Cortex of kidney (tissue), 1 donor: Measurements from ENCODE around the gene ATG7.

Source experiments
- DNase-seq: peaks from one replicate; lab custom pipeline; 2025; lab: John Stamatoyannopoulos, UW

Gene ATG7

DNA sequence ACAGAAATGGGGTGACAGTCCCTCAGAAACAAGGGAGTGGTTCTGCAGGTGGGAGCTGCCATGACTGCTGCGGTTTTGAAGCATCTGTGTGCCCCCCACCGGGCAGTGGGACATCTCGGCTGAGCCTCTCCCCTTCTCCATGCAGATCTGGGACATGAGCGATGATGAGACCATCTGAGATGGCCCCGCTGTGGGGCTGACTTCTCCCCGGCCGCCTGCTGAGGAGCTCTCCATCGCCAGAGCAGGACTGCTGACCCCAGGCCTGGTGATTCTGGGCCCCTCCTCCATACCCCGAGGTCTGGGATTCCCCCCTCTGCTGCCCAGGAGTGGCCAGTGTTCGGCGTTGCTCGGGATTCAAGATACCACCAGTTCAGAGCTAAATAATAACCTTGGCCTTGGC is 282.5 kb downstream of the ATG7 start:
- DNase-seq: no peak

DNA sequence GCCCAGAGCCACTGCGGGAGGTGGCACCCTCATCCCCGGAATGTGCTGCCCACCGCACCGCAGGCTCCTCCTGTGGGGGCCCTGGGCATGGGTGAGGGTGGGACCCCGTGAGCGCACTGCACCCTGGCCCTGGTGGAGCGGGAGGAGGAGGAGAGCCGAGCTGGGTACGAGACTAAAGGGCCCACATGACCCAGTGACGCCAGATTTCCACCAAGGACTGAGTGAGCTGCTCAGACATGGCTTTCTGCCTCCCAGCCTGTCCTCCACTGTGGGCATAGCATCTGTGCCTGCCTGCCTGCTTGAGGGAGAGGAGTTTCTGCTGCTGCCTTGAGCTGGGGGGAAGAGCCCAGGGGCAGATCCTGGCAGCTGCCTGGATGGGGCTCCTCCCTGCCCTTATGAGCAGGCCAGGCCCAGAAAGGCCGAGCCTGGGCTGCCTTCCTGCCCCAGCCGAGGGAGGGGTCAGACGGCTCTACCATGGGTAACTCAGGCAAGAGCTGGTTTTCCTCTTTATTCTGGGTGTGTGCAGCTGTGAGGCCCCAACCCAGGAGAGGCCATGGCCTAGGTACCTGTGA is 283.1 kb downstream of the ATG7 start:
- no peak for DNase-seq

DNA sequence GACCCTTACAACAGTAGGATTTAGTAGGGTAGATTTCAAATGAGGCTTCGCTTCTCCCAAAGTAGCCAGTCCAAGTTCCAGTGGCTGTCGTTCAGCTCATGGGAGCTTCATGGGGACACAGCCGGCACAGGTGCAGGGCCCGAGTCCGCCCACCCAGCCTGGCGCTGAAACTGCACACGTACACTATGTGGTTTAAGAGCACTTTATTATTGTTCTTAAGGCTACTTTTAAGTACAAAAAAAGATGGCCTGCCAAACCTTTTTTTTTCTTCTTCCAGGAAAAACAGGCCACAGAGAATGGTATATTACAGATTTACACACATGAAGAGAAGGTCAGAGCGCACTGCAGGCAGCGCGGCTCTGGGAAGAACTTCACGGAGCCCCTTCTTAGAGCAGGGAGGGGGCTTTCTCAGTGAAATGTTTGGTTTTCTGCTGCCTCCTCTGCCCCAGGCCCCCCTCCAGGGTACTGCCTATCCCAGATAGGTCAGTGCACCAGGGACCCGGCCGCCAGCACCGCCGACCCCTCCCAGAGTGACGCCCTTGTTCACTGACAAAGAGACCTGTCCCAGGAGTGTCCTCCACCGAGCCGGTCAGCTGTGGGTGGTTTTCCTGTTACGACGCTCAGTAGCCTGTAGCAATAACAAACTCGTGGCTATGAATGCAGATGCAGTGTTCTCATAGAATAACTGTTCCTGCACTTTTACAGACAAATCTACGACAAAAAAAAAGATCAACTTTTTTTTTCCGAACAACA is 283.9 kb downstream of the ATG7 start:
- DNase-seq: no peak

DNA sequence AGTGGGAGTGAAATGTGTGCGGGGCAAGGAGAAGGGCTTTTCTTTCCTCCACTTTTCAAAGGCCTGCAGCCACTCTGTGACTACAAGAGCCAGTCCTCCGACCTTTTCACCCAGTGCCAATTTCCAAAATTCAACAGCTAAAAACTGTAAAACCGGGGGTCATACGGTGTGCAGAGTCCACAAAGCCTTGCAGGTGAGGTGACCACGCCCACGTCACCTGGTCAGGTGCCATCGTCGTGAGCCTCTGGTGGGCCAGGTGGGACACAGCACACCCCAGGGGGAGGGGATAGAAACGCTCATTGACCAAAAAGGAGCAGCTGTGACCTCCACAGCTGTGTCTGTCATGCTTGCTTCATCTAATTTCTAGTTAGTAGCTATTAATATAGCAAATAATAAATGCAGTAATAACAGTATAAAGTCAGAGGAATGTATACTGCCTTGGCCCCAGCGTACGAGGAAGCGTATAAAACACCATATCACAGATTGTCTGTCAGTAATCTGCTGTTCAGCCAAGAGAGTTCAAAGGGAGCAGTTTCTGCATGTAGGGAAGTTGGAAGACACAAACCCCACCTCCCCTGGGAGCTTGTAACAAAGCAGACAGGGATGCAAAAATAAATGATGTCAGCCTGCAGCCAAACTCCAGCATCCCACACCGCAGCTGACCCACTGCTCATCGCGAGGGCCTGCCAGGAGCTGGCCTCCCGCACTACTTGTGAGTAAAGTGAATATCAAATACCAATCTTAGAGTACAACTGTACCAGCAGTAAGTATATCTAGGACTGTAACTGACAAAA is 284.9 kb downstream of the ATG7 start:
- no peak for DNase-seq

DNA sequence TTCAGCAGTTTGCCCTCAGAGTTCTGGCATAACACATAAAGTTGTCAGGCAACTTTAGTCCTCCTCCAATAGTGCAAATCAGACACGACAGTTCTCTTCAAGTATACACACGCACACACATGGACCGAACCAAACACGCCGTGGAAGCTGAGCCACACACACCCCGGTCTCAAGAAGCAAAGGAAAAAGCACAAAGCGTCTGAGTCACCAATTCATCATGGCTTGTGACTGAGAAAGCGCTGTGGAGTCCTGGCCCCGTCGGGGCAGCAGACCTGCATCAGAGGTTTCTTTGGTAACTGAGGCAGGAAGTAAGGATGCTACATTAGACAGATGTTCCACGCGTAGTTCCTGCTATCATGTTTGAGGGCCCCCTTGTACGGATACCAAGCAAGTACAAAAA is 285.8 kb downstream of the ATG7 start:
- no peak for DNase-seq

DNA sequence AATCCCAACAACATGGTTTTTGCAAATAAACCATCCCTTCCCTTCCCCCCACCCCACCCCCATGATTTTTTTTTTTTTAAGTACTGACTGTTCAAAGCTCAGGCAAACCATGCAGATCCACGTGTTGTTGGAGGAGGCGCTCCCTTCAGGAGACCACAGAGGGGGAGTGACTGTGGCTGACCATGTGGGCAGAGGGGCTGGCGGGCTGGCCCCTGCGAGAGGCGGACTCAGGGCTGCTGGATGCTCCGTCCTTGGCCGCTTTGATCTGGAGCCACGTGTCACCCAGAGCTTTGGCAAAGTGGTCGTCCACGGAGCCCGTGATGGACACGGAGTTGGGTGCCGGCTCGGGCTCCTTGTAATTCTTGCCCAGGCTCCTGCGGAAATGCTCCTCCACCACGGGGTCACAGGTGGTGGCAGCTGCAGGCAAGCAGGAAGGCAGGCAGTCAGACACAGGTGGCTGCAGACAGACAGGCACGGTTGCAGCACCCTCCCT is 286.3 kb downstream of the ATG7 start:
- DNase-seq: no peak

DNA sequence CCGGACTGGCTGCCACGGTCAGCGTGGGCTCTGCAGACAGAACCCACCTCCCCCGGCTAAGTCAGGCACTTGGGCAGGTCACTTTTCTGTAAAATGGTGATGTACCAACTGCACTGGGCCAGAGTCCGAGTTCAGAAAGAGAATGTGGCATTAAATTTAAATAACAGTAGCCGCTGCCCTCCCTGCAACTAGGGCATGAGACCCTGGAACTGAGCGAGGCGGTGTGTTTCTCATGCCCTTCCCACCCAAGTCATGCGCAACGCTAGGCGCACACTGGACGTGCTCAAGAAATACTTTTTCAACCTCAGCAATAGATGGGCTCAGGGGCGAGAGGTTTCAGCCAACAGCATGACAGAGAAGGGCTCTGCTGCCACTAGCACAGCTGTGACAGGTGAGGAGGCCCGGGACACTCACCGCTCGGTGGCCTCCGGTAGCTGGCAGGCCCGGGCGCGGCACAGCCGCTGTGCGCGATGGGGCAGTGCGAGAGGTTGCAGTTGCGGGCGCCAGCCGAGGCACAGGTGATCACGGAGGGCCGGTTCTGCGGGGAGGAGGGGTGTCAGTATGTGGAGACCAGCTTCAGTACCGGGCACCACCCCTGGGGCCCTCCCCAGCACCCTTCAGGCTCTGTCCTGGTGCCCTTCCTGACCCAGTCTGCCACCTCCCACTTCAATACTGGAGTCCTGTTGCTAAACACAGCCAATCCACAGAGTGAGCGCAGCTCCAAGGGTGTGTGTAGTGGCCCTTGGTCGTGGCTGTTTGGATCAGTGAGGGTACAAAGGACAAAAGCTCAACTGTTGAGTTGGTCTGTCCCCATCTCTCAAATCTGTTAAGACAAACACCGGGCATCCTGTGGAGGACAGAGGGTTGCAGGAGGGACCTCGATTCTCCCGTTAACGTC is 287.0 kb downstream of the ATG7 start:
- no peak for DNase-seq

DNA sequence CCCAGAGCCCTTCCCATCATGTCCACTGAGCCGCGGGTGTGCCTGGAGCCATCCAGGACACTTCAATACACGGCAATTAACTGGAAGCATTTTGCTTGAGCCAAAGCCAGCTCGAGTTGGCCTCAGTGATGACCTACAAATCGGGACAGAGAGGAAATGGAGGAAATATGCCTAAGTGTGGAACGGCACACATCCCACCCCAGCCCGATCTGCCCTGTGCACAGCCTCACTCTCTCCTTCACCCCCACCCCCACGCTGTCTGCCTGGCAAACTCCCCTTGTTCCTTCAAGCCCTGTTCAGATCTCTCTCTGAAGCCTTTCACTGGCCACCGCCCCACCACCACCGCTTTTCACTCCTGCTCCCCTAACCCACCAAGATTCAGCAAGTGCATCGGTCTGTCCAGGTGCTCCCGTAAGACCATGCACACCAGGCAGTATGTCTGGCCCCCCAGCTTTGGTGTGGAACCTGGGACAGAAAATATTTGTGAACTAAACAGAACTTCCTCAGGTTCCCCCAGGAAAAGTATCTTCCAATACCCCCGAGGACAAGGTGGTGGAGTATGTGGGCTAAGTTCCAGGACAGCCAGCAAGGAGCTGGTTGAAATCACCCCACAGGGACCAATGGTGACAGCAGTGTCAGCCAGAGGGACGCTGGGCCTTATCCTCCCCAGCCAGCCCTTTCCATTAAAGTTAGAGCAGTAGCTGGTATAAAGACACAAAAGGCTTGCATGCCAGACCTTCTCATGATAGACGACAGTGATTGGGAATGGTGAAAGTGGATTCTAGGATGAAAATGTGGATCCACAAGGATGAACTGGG is 287.8 kb downstream of the ATG7 start:
- DNase-seq: no peak

DNA sequence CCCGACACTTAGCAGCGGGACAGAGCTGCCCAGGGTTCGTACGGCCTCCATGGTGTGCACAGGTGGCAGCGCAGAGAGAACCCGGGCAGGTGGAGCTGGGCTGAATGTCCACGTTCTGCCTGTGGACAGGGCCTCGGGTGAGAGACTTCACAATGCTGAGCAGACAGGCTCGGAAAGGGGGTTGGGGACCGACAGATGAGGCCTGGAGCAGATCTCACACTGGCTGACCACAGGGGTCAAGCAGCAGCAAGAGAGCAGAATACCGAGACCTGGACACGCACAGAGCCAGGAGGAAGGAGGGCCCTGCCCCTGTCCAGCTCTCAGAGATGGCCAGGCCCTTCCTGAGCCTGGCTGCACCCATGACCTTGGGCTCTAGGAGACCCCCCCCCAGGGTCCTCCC is 288.5 kb downstream of the ATG7 start:
- DNase-seq: no peak

DNA sequence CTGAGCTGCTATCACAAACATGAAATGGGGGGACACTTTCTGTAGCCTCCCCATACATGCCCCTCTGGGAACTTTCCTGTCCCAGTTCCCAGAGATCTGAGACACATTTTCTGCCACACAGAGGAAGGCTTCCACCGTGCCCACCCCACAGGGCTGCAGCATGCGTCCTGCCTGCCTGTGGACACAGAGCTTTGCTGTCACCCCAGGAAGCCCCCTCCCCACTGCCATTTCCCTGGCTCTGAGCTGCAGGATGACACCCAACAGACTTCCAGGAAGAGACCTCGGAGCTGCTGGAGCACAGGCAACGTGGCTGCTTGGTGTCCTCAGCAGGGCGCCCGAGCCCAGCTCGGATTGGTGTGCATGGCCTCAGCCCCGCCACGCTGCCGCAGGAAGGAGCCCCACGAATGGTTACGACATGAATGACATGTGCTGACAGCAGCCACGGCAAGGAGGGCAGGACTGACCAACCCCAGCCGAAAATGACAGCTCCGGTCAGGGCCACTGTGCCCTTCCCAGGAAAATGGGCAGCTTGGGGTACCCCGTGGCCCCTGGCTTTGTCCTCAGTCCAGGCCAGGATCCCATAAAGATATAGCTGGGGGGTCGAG is 290.2 kb downstream of the ATG7 start:
- DNase-seq: no peak

DNA sequence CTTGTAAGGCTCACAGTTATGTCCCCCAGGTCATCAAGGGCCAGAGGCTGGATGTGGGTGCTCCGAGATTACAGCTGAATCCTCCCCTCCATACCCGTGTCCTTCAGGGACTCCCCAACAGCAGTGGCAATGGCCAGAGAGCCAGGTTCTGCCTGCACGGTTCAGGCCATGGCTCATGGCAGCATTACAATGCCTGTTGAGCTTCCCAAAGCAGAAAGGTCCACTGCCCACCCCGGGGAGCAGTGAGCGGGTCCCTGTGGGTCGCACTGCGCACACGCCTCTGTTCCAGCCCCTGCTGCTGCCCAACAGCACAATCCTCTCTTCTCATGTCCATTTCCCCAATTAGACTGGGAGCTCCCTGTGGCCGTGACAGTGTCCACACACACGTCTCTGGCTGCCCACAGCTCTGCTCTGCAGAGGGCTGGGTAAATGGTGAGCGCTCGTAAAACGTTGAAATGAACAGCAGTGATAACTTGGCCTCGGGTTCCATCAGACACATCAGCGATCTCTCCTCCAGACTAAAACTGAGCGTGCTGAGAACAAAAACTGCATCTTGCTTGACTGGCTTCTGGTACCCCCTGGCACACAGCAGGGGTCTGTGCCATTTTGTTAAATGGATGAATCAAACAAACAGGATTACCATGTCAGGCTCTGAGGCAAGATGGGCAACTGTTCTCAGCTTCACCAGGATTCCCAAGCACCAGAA is 291.1 kb downstream of the ATG7 start:
- DNase-seq: no peak

DNA sequence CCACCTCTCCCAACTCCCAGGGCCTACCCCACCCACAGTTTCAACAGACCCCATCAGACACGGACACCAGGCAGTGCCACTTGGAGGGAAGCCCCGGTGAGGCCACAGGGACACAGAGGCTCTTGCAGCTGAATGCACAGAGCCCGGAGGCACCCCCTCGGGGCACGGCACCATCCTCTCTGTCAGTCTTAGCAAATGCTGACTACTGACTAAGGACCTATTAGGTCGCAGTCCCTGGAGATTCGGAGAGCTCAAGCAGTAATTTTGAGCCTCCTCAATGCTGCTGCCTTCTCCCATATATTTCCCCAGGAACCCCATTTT is 291.6 kb downstream of the ATG7 start:
- no peak for DNase-seq

DNA sequence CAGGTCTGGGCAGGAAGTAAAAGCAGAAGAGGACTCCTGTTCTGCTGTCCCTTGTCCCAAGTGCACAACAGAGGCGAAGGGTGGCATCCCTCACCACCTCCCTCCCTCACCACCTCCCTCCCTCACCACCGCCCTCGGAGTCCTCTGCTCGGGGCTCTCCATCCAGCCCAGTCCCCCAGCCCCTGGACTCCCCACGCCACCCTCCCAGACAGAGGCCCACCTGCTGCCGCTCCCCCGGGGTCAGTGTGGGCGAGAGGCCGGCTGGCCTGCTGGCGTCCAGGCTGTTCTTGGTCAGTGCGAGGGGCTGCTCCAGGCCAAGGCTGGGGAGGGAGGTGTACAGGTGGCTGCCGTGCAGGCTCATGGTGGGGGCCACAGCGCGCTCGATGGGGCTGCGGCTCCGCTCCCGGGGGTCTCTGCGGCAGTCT is 292.4 kb downstream of the ATG7 start:
- DNase-seq: no peak

DNA sequence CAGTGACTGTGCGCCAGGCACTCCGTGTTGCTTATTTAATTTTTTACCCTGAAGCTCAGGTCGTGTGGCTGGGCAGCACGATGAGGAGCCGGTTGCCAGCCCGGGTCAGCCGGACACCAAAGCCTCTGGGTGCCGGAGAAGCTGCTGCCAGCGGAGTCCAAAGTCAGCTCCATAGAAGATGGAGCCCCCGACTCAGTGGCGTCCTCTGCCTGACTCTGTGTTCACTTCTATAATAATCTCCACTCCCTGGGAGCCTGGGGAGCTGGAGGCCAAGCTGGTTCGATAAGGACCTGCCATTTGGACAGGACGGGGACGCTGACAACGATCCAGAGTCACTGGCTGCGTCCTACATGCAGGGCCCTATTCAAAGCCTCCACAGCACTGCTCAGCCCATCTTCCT is 292.9 kb downstream of the ATG7 start:
- no peak for DNase-seq

DNA sequence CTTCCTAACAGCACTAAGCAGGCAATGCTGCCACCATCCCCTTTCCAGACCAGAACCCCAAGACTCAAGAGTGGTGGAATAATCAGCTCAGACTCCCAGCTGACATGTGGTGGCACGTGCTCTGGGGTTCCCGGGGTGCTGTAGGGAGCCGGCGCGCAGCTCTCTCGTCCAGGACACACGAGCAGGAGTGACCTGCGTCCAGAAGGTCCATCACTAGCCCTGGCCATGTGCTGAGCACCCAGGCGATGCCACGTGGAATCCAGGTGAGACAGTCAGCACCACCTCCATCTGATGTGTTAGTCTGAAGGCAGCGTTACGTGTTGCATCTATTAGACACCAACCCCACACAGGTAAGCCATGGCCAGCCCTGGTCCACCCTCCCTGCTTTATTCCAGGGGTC is 293.3 kb downstream of the ATG7 start:
- DNase-seq: no peak

DNA sequence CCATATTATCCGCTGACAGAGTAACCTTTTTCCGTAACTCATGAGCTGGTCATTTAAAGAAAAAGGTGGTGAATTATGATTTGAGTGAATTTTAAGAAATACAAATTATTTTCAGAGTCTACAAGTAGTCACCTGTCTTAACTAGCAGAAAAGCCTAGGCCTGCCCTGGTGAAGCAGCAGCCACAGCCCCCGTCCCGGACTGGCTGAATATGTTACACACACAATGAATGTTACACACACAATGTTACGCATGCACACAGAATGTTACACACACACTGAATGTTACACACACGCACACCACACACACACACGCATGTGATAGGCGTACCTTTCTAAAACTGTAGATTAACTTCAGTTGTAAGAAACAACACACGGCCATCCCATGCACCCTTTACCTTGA is 293.7 kb downstream of the ATG7 start:
- DNase-seq: no peak

DNA sequence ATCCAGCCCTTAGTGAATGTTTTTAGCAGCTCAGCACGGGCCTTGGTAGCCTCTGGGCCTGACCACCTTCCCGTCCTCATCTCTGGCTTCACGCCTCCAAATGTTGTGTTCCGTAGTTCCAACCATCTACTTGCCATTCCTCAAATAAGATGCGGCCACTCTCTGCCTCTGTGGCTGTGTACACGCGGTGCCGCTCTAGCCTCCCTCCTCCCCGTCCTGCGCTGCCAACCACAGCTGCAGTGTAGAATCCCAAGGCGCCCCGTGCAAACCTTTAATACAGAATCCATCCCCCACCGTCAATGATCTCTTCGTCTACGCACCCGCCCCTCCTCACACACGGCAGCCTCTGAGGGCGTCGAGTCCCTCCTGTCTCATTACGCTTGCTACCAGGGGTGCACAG is 294.3 kb downstream of the ATG7 start:
- no peak for DNase-seq

DNA sequence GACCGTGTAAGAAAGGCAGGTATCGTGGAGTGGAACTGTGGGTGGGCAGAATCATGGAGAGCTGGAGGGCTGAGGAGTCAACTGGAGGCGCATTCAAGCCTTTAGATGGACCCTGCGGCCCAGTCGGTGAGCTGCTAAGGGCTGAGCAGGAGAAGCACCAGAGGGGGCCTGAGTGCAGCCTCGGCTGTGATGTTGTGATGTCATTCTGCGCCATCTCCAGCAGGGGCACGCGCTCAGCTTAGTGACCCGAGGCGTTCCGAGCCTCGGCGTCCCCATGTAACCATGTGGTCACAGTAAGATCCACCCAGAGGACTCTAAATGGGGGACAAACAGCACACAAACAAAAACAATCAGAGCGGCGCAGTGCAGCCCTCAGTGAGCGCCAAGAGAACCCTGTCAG is 294.7 kb downstream of the ATG7 start:
- no peak for DNase-seq

DNA sequence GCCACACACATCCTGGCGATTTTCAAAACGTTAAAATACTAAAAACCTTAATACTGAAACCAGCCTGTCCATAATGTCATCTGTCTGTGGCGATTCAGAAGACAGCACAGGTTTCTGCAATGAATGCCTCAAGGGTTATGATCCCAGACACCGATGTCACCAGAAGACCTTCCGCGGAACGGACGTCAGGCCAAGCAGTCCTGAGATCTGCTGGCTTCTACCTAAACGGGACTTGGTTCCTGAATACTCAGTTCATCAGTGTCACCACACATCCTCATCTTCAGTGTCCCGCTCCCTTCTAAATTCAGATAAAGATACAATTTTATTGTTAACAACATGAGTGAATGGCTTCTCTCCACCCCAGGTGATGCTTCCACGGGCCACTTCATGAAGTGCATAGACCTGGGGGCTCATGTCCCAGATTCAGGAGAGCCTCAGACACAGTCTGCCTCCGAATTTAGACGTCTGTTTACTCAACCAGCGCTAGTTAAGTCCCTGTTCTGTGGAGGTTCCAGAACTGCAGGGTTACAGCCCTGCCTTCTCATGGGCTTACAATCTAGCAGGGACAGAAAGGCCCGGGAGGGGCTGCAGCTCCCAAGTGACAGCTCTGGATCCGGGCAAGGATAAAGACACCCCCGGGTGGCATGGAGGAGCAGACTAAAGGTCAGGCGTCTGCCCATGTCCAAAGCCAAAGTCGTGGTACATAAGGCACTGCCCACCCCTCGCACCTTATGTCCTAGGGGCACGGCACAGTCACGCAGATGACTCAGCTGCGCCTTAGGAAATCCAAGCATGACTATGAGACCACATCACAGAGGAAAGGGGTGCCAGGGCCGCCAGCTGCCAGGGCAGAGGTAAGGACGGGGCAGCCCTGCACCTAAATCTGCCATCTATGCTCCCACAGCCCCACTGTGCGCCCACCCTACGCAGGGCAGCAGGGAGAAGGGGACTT is 295.6 kb downstream of the ATG7 start:
- no peak for DNase-seq
